Measurements from ENCODE around the gene KCNH5.

The KCNH5 gene

DNA sequence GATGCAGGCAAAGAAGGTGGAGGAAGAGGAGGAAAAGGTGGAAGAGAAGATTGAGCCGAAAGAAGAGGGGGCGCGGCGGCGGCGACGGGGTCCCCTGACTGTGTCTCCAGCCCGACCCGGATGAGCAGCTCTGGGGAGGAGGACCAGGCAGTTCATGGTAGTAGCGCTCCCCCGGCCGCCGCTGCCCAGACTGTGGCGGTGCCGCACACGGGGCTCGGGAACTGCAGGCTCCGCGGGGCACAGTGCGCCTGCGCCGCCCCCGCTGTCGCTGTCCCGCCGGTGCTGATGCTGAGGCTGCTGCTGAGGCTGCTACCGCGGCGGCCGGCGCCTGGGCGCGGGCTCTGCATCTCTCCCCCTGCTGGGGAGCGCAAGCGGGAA lies at the start of gene KCNH5:
Gene KCNH5 (minus strand): TSS at position 225 of the 378 bp plus-strand sequence. CDS start 272 bp downstream, outside the sequence.
- no peak for DNase-seq (ENCODE audit: low read depth)

- DNase-seq (ENCODE audit: low read depth), result no peak
Measured at GRCh38 chr14:63091394-63091996, 46.2 kb upstream of the KCNH5 start.

DNA sequence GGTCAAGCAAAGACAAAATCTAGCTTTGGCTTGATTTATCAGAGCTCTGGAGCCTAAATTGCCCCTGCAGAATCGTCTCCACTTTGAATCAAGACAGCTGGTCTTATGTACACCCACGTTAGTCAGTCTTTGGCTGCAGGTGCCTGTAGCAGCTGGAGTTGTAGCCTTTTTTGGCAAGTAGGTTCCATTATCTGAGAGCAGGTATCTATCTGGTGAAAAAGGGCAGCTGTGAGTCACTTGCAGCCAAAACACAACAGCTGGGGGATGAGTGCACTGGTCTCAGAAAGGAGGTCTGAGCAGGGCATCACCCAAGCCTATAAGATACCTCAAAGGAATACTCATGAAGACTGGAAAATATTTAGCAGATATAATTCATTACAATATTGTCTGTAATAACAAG lies 43.6 kb upstream of the KCNH5 start:
- no peak for DNase-seq (ENCODE audit: low read depth)

DNA sequence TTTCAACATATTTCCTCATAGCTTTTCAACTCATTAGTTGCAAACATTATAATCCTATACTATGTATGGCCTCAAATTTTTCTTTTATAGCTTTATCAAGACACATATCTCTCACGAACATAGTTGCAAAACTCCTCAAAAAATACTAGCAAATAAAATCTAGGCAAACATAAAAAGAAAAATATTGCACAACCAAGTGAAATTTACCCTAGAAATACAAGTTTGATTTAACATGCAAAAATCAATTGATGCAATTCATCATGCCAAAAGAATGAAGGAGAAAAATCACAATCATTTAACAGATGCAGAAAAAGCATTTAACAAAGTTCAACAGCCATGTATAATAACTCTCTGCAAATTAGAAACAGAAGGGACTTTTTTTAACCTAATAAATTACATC lies 33.3 kb upstream of the KCNH5 start:
- DNase-seq (ENCODE audit: low read depth), result no peak

- no peak for DNase-seq (ENCODE audit: low read depth)
Measured at GRCh38 chr14:63076488-63076887, 31.2 kb upstream of the KCNH5 start.

DNA sequence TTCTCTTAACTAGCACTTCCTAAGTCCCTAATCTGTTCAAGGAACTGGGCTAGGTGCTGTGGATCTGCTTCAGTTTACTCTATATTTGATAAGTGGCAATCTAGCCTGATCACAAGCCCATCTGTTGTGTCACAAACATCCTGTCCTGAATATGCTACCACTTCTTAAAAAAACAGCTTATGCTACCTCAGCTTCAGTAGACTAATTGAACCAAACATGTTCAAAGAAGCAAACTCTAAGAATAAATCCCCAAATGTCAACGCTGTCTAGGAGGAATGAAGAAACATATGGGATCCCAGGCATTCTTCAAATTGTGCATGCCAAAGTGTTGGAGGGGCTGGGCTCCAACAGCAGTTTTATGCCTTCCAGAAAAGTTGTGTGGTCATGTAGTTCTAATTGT lies 10.4 kb upstream of the KCNH5 start:
- DNase-seq (ENCODE audit: low read depth), result no peak

GRCh38 chr14:63051992-63052391 lies 6.7 kb upstream of the KCNH5 start:
- DNase-seq (ENCODE audit: low read depth), result no peak

GRCh38 chr14:63051301-63051700 lies 6.0 kb upstream of the KCNH5 start:
- DNase-seq (ENCODE audit: low read depth), result no peak

- DNase-seq (ENCODE audit: low read depth), result no peak
Measured at GRCh38 chr14:63050694-63051093, 5.4 kb upstream of the KCNH5 start.

DNA sequence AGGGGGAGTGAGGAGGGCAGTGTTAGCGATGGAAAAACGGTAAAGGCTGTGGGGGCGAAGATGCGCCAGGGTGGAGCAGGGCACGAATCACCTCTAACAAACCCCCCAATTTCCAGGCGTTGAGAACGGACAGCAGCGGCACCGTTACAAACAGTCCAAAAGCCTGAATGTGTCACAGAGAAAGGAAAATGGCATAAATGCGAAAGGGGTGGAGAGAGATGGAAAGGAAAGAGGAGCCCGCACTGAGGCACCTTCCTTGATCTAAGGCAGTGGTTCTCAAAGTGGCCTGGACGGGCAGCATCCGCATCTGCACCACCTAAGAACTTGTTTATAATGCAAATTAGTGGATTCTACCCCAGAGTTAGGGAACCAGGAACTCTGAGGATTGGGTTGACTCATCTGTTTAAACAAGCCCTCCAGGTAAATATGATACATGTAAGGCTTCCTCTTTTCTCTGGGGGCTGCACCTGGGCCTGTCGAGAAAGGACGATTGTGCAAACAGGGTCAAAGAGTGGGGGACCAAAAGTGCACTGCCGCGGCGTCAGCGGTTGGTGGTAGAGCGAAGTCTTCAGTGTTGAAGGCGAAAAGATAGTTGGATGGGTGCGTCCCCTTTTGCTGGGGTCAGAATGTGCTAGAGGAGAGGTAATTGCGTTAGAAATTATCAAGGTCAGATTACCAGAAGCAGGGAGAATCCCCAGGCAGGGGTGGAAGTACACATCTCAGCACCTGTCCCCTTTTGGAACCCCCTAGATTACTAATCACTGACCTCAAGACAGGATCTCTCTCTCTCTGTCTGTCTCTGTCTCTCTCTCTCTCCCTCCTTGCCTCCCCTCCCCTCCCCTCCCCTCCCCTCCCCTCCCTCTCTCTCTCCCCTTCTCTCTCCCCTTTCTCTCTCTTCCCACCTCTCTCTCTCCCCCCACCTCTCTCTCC lies 1.3 kb upstream of the KCNH5 start:
- DNase-seq (ENCODE audit: low read depth), result no peak

GRCh38 chr14:63045612-63046320 lies 508 bp upstream of the KCNH5 start:
- DNase-seq (ENCODE audit: low read depth), result no peak

GRCh38 chr14:63039866-63040265 lies 5.4 kb downstream of the KCNH5 start:
- DNase-seq (ENCODE audit: low read depth), result no peak

DNA sequence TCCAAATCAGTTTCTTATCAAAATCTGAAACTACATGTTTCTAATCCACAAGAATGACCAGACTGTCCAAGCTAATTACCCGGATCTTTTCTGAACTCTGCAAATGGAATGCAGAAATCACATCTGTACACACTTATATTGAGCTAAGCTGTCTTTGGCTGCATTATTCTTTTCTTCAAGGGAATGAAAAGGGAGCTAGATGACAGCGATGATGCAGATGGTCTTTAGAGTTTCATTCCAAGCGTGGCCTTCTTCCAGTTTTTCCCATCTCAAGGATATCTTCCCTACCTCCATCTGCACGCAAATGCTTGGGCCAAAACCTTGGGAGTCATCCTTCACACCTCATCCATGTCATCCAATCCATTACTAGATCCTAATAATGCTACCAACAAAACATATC lies 12.6 kb downstream of the KCNH5 start:
- no peak for DNase-seq (ENCODE audit: low read depth)

DNA sequence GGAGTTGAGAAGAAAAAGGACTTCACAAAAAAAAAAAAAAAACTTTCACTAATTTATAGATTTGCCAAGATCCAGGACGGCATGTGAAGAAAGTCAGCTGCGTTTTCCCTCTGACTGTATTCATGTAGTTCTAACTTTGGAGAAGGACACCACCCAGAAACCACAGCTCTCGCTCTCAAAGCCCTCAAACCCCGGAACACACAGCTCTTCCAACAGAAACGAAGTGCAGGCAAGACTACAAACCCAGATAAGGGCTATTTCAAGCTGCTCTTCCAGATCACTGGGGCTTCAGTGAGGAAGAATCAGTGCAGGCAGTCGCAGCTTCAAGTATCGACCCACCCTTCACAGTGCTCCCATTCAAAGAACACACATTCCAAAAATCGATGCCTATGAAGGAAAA lies 13.2 kb downstream of the KCNH5 start:
- DNase-seq (ENCODE audit: low read depth), result no peak

DNA sequence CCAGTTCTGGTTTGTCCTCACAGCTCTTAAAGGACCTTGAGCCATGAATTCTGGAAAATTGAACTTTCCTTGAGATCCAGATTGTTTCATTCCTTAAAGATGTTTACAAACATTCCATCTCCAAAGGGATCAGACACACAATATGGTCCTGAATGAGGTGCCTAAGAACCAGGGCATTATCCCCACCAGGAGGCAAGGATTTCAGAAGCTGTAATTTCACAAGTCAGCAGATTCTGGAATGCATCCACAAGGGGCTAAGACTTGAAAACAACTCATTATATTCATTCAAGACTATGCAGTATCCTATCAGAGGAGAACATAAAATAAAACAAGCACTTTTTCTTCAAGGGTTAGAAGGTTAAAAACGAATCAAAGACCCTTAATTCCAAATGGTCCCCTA lies 15.1 kb downstream of the KCNH5 start:
- no peak for DNase-seq (ENCODE audit: low read depth)

DNA sequence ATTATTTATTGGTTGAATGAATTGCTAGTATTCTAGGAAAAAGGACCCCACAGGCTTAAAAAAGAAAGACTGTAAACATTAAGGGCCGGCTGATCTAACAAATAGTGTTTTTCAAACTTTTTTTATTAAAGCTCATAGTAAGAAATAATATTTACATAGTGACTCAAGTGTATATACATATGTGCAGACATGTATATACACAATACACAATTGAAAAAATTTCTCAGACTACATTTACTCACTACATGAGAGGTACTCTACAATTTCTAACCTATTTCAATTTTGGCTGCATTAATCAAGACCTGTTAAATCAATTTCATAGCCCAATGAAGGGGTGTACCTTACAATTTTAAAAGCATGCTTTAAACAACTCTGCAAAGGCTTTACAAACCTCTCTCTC lies 17.5 kb downstream of the KCNH5 start:
- DNase-seq (ENCODE audit: low read depth), result no peak

DNA sequence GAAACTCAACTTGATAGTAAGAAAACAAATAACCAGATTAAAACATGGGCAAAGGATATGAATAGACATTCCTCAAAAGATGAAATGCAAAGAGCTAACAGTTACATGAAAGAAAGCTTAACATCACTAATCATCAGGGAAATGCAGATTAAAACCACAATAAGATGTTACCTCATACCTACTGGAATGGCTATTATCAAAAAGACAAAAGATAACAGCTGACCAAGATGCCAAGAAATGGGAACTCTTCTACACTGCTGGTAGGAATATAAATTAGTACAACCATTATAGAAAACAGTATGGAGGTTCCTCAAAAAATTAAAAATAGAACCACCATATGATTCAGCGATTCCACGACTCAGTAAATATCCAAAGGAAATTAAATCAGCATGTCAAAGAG lies 18.8 kb downstream of the KCNH5 start:
- DNase-seq (ENCODE audit: low read depth), result no peak

GRCh38 chr14:63014621-63015020 lies 30.6 kb downstream of the KCNH5 start:
- no peak for DNase-seq (ENCODE audit: low read depth)

DNA sequence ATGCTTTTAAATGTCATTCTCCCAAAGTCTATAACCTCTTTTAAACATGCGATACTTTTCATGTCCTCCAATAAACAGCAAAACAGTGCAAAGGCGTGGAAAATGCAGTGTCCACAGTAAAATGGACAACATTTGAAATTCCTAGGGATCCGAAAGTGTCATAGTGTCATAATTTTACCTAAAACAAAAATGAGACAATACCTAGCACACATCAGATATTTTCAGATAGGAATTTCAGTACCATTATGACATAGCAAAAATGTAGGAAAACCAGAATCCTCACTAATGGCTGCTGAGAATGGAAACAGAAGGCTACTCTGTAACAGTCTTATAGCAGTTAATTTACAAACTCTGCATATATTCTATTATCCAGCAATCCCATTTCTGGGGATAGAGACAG lies 33.1 kb downstream of the KCNH5 start:
- no peak for DNase-seq (ENCODE audit: low read depth)

GRCh38 chr14:63011623-63012022 lies 33.6 kb downstream of the KCNH5 start:
- no peak for DNase-seq (ENCODE audit: low read depth)

GRCh38 chr14:63009495-63009894 lies 35.8 kb downstream of the KCNH5 start:
- DNase-seq (ENCODE audit: low read depth), result no peak

DNA sequence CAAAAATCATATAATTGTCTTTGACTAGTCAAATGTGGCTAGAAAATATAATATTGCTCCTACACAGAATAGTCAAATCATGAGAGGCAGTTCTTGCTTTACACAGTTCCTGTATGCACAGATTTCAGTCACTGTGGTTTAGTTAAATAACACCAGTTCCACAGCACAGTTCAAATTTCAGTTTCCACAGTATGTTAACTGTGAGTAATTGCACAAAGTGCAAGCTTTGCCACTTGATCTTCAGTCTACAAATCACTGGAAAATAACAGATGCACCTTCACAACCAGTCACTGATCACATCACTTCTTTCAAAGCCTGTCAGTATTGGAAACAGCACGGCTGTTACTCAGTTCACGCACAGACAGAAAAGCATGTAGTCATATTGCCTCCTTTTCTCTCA lies 38.7 kb downstream of the KCNH5 start:
- no peak for DNase-seq (ENCODE audit: low read depth)

- no peak for DNase-seq (ENCODE audit: low read depth)
Measured at GRCh38 chr14:62994096-62994495, 51.2 kb downstream of the KCNH5 start.

Data from activated T-helper 9 cell treated with anti-CD3 and anti-CD28 coated beads, Interleukin-2, amount 50 U/mL, for 16 hours (primary cell).